GM21825 (cell line): ENCODE results near the gene NEB.
"Not testable (repeated sequence)": the region's sequence is repeated elsewhere in the genome, so short reads cannot be mapped to it uniquely, and the experiment has no call there.

Experiments
- ATAC-seq: cut with Tn5 transposase; IDR thresholded peaks from one replicate; pipeline ENCODE4 v1.9.1; 2021; ENCODE audit warnings: mild to moderate bottlenecking, moderate library complexity; ENCODE audit not compliant: unreplicated experiment

Gene NEB

GRCh38 chr2:151655663-151656398 is 78.4 kb downstream of the NEB start:
- no peak for ATAC-seq

- no peak for ATAC-seq
Observed at GRCh38 chr2:151654891-151655290, 79.4 kb downstream of the NEB start.

GRCh38 chr2:151654085-151654484 is 80.2 kb downstream of the NEB start:
- no peak for ATAC-seq

GRCh38 chr2:151651274-151651673 is 83.0 kb downstream of the NEB start:
- ATAC-seq = no peak

GRCh38 chr2:151650456-151650855 is 83.8 kb downstream of the NEB start:
- no peak for ATAC-seq

GRCh38 chr2:151649966-151650365 is 84.3 kb downstream of the NEB start:
- no peak for ATAC-seq

GRCh38 chr2:151649400-151649799 is 84.9 kb downstream of the NEB start:
- no peak for ATAC-seq

GRCh38 chr2:151646512-151646911 is 87.8 kb downstream of the NEB start:
- not testable (repeated sequence) for ATAC-seq

- ATAC-seq = no peak
Observed at GRCh38 chr2:151644580-151644979, 89.7 kb downstream of the NEB start.

GRCh38 chr2:151641895-151642294 is 92.4 kb downstream of the NEB start:
- not testable (repeated sequence) for ATAC-seq

- no peak for ATAC-seq
Observed at GRCh38 chr2:151640087-151640486, 94.2 kb downstream of the NEB start.

GRCh38 chr2:151638990-151639389 is 95.3 kb downstream of the NEB start:
- ATAC-seq = no peak

GRCh38 chr2:151638191-151638933 is 95.9 kb downstream of the NEB start:
- peak; percentile 60 for ATAC-seq

GRCh38 chr2:151637271-151637781 is 97.0 kb downstream of the NEB start:
- ATAC-seq = peak; percentile 78

GRCh38 chr2:151634736-151635467 is 99.4 kb downstream of the NEB start:
- no peak for ATAC-seq

- ATAC-seq = no peak
Observed at GRCh38 chr2:151632993-151633565, 101.2 kb downstream of the NEB start.

- ATAC-seq = no peak
Observed at GRCh38 chr2:151630372-151630771, 103.9 kb downstream of the NEB start.

- no peak for ATAC-seq
Observed at GRCh38 chr2:151627353-151627752, 106.9 kb downstream of the NEB start.

GRCh38 chr2:151624271-151624670 is 110.0 kb downstream of the NEB start:
- no peak for ATAC-seq

GRCh38 chr2:151623631-151624030 is 110.6 kb downstream of the NEB start:
- ATAC-seq = no peak

GRCh38 chr2:151620761-151621160 is 113.5 kb downstream of the NEB start:
- no peak for ATAC-seq
